SK-N-SH treated with all-trans-retinoic acid at 6 μM for 48 hours (cell line): Measurements from ENCODE around the gene CHID1.

Experiments
- ATAC-seq: fragments of 200-7000 bp; cut with Tn5 transposase; 3 replicates; pipeline ENCODE4 v1.9.1; 2020; ENCODE audit warnings: mild to moderate bottlenecking, moderate library complexity
- ARNTL ChIP-seq: fragments of 450-650 bp; formaldehyde crosslinking; IDR thresholded peaks from 2 replicates; pipeline ENCODE4 v1.5.0; 2020; ENCODE audit warnings: low read depth, mild to moderate bottlenecking, moderate library complexity, borderline replicate concordance
- BACH2 ChIP-seq: fragments of 250-450 bp; sonication (Bioruptor Pico); IDR thresholded peaks from 2 replicates; pipeline ENCODE4 v1.9.0; 2021; ENCODE audit warnings: mild to moderate bottlenecking, borderline replicate concordance
- CSDC2 ChIP-seq: fragments of 250-450 bp; sonication (Bioruptor Pico); IDR thresholded peaks from 2 replicates; pipeline ENCODE4 v1.5.0; 2020; ENCODE audit warnings: mild to moderate bottlenecking, moderate library complexity
- ESRRG ChIP-seq: fragments of 250-450 bp; sonication (Bioruptor Pico); IDR thresholded peaks from 2 replicates; pipeline ENCODE4 v1.6.1; 2021; ENCODE audit warnings: mild to moderate bottlenecking
- ISL1 ChIP-seq: fragments of 250-450 bp; sonication (Bioruptor Pico); IDR thresholded peaks from 2 replicates; pipeline ENCODE4 v2.1.2; 2022; ENCODE audit warnings: mild to moderate bottlenecking, moderate library complexity
- OSR1 ChIP-seq: fragments of 250-450 bp; sonication (Bioruptor Pico); IDR thresholded peaks from 2 replicates; pipeline ENCODE4 v1.8.0; 2022; ENCODE audit warnings: moderate library complexity, mild to moderate bottlenecking, inconsistent platforms
- POU6F1 ChIP-seq: fragments of 250-450 bp; sonication (Bioruptor Pico); IDR thresholded peaks from 2 replicates; pipeline ENCODE4 v1.8.0; 2021; ENCODE audit warnings: low read depth, mild to moderate bottlenecking, moderate library complexity, borderline replicate concordance
- PPARA ChIP-seq: fragments of 250-450 bp; sonication (Bioruptor Pico); IDR thresholded peaks from 2 replicates; pipeline ENCODE4 v1.5.0; 2020; ENCODE audit warnings: mild to moderate bottlenecking, borderline replicate concordance
- RARB ChIP-seq: fragments of 250-450 bp; sonication (Bioruptor Pico); IDR thresholded peaks from 2 replicates; pipeline ENCODE4 v1.8.0; 2021; ENCODE audit warnings: mild to moderate bottlenecking, moderate library complexity
- SNAI2 ChIP-seq: fragments of 250-450 bp; sonication (Bioruptor Pico); IDR thresholded peaks from 2 replicates; pipeline ENCODE4 v1.5.0; 2020; ENCODE audit warnings: mild to moderate bottlenecking, moderate library complexity
- TCF4 ChIP-seq: fragments of 250-450 bp; sonication (Bioruptor Pico); IDR thresholded peaks from 2 replicates; pipeline ENCODE4 v1.8.0; 2021; ENCODE audit warnings: mild to moderate bottlenecking, moderate library complexity, borderline replicate concordance
- TOX ChIP-seq: fragments of 250-450 bp; sonication (Bioruptor Pico); IDR thresholded peaks from 2 replicates; pipeline ENCODE4 v1.8.0; 2021; ENCODE audit warnings: mild to moderate bottlenecking, moderate library complexity, borderline replicate concordance
- ZC3H10 ChIP-seq: fragments of 250-450 bp; sonication (Bioruptor Pico); IDR thresholded peaks from 2 replicates; pipeline ENCODE4 v1.5.1; 2021; ENCODE audit warnings: mild to moderate bottlenecking, moderate library complexity
- ZFP3 ChIP-seq: fragments of 250-450 bp; sonication (Bioruptor Pico); IDR thresholded peaks from 2 replicates; pipeline ENCODE4 v1.5.0; 2020; ENCODE audit warnings: mild to moderate bottlenecking, moderate library complexity
- ZFP30 ChIP-seq: fragments of 450-650 bp; formaldehyde crosslinking; IDR thresholded peaks from 2 replicates; pipeline ENCODE4 v1.5.0; 2022; ENCODE audit warnings: mild to moderate bottlenecking, moderate library complexity
- ZNF565 ChIP-seq: fragments of 450-650 bp; formaldehyde crosslinking; conservative IDR thresholded peaks from 2 replicates; pipeline ENCODE4 v1.5.0; 2020; ENCODE audit warnings: low read depth, mild to moderate bottlenecking, moderate library complexity
- ZNF70 ChIP-seq: fragments of 450-650 bp; formaldehyde crosslinking; IDR thresholded peaks from 2 replicates; pipeline ENCODE4 v1.5.0; 2020; ENCODE audit warnings: mild to moderate bottlenecking, moderate library complexity
- TF ChIP-seq, protein P1 (sequence below): fragments of 250-450 bp; sonication (Bioruptor Pico); IDR thresholded peaks from 2 replicates; pipeline ENCODE4 v1.5.1; 2020; ENCODE audit warnings: low read depth, mild to moderate bottlenecking, moderate library complexity
- TF ChIP-seq, protein P2 (sequence below): fragments of 250-450 bp; sonication (Bioruptor Pico); IDR thresholded peaks from 2 replicates; pipeline ENCODE4 v1.5.0; 2020; ENCODE audit warnings: mild to moderate bottlenecking, moderate library complexity
- TF ChIP-seq, protein P3 (sequence below): fragments of 250-450 bp; sonication (Bioruptor Pico); IDR thresholded peaks from 2 replicates; pipeline ENCODE4 v1.5.1; 2021; ENCODE audit warnings: mild to moderate bottlenecking, moderate library complexity
- TF ChIP-seq, protein P4 (sequence below): fragments of 250-450 bp; sonication (Bioruptor Pico); IDR thresholded peaks from 2 replicates; pipeline ENCODE4 v1.8.0; 2020; ENCODE audit warnings: mild to moderate bottlenecking, moderate library complexity, borderline replicate concordance

Gene CHID1

DNA sequence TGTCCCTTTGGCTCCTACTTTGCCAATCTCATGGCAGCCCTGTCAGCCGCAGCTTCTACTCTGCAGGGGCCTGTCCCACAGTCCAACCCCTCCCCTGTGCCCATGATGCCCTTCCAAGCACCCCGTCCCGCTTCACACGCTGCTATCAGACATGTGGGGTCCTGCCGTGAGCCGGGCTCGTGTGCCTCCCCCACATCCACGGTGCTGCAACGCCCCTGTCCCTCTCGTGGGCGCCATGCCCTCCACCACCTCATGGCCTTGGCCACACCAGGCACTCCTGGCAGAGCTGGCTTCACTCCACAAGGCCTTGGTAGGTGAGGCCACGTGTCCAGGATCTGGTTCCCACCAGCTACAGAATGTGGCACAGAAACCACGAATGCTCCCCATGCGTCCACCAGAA lies 23.0 kb downstream of the CHID1 start:
- no peak for ATAC-seq
- no peak for TF ChIP-seq OSR1 (CRISPR knock-in tag)
- TF ChIP-seq, protein P1, sequence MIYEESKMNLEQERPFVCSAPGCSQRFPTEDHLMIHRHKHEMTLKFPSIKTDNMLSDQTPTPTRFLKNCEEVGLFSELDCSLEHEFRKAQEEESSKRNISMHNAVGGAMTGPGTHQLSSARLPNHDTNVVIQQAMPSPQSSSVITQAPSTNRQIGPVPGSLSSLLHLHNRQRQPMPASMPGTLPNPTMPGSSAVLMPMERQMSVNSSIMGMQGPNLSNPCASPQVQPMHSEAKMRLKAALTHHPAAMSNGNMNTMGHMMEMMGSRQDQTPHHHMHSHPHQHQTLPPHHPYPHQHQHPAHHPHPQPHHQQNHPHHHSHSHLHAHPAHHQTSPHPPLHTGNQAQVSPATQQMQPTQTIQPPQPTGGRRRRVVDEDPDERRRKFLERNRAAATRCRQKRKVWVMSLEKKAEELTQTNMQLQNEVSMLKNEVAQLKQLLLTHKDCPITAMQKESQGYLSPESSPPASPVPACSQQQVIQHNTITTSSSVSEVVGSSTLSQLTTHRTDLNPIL: no peak
- TF ChIP-seq ZNF70 (CRISPR knock-in tag): no peak
- no peak for TF ChIP-seq ZFP3 (CRISPR knock-in tag)
- no peak for TF ChIP-seq ZNF565 (CRISPR knock-in tag)
- no peak for TF ChIP-seq TOX (CRISPR knock-in tag)
- no peak for TF ChIP-seq TCF4 (CRISPR knock-in tag)
- no peak for TF ChIP-seq ARNTL (CRISPR knock-in tag)
- TF ChIP-seq RARB (CRISPR knock-in tag): no peak
- no peak for TF ChIP-seq ZFP30 (CRISPR knock-in tag)
- TF ChIP-seq ISL1: no peak
- no peak for TF ChIP-seq ESRRG
- TF ChIP-seq, protein P2, sequence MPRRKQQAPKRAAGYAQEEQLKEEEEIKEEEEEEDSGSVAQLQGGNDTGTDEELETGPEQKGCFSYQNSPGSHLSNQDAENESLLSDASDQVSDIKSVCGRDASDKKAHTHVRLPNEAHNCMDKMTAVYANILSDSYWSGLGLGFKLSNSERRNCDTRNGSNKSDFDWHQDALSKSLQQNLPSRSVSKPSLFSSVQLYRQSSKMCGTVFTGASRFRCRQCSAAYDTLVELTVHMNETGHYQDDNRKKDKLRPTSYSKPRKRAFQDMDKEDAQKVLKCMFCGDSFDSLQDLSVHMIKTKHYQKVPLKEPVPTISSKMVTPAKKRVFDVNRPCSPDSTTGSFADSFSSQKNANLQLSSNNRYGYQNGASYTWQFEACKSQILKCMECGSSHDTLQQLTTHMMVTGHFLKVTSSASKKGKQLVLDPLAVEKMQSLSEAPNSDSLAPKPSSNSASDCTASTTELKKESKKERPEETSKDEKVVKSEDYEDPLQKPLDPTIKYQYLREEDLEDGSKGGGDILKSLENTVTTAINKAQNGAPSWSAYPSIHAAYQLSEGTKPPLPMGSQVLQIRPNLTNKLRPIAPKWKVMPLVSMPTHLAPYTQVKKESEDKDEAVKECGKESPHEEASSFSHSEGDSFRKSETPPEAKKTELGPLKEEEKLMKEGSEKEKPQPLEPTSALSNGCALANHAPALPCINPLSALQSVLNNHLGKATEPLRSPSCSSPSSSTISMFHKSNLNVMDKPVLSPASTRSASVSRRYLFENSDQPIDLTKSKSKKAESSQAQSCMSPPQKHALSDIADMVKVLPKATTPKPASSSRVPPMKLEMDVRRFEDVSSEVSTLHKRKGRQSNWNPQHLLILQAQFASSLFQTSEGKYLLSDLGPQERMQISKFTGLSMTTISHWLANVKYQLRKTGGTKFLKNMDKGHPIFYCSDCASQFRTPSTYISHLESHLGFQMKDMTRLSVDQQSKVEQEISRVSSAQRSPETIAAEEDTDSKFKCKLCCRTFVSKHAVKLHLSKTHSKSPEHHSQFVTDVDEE (CRISPR knock-in tag): no peak
- no peak for TF ChIP-seq PPARA (CRISPR knock-in tag)

DNA sequence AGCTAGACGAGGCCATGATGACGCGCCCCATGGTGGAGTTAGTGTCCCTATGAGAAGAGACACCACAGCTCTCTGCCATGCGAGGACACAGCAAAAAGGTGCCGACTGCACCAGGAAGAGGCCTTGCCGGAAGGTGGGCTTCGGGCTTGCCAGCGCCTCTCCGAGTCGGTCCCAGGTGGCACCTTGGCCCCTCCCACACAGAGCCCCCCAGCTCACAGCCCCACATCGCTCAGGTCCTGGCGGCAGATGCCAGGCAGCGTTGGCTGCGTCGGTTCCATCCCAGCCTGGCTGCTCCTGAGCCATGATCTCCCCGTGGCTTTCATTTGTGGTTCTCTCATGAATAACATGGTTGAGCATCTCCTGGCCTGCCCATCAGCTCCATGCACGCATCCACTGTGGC lies 24.0 kb downstream of the CHID1 start:
- TF ChIP-seq OSR1 (CRISPR knock-in tag): no peak
- TF ChIP-seq SNAI2 (CRISPR knock-in tag): no peak
- no peak for TF ChIP-seq ESRRG
- TF ChIP-seq ARNTL (CRISPR knock-in tag): no peak
- TF ChIP-seq TCF4 (CRISPR knock-in tag): no peak
- TF ChIP-seq, protein P3, sequence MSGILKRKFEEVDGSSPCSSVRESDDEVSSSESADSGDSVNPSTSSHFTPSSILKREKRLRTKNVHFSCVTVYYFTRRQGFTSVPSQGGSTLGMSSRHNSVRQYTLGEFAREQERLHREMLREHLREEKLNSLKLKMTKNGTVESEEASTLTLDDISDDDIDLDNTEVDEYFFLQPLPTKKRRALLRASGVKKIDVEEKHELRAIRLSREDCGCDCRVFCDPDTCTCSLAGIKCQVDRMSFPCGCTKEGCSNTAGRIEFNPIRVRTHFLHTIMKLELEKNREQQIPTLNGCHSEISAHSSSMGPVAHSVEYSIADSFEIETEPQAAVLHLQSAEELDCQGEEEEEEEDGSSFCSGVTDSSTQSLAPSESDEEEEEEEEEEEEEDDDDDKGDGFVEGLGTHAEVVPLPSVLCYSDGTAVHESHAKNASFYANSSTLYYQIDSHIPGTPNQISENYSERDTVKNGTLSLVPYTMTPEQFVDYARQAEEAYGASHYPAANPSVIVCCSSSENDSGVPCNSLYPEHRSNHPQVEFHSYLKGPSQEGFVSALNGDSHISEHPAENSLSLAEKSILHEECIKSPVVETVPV (CRISPR knock-in tag): no peak
- no peak for TF ChIP-seq BACH2 (CRISPR knock-in tag)
- TF ChIP-seq TOX (CRISPR knock-in tag): no peak
- no peak for TF ChIP-seq POU6F1
- no peak for ATAC-seq

- TF ChIP-seq ZC3H10 (CRISPR knock-in tag): no peak
- TF ChIP-seq, protein P3 (CRISPR knock-in tag): no peak
- no peak for TF ChIP-seq POU6F1
- no peak for TF ChIP-seq ZFP3 (CRISPR knock-in tag)
- no peak for TF ChIP-seq ZNF70 (CRISPR knock-in tag)
- TF ChIP-seq ARNTL (CRISPR knock-in tag): no peak
- no peak for TF ChIP-seq ZFP30 (CRISPR knock-in tag)
- TF ChIP-seq, protein P1: no peak
- TF ChIP-seq, protein P4, sequence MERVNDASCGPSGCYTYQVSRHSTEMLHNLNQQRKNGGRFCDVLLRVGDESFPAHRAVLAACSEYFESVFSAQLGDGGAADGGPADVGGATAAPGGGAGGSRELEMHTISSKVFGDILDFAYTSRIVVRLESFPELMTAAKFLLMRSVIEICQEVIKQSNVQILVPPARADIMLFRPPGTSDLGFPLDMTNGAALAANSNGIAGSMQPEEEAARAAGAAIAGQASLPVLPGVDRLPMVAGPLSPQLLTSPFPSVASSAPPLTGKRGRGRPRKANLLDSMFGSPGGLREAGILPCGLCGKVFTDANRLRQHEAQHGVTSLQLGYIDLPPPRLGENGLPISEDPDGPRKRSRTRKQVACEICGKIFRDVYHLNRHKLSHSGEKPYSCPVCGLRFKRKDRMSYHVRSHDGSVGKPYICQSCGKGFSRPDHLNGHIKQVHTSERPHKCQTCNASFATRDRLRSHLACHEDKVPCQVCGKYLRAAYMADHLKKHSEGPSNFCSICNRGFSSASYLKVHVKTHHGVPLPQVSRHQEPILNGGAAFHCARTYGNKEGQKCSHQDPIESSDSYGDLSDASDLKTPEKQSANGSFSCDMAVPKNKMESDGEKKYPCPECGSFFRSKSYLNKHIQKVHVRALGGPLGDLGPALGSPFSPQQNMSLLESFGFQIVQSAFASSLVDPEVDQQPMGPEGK (CRISPR knock-in tag): no peak
- no peak for TF ChIP-seq CSDC2 (CRISPR knock-in tag)
- TF ChIP-seq TCF4 (CRISPR knock-in tag): no peak
- no peak for ATAC-seq
Observed at GRCh38 chr11:884578-885070, 26.0 kb downstream of the CHID1 start.
